IMR-90 (cell line): ENCODE results near the gene PAM. TPM values are rescaled to one million over a fixed set of nuclear protein-coding genes. Genes with fewer than 3 reads are reported as not detected.

Experiments used
- ATAC-seq: fragments of 200-7000 bp; cut with Tn5 transposase; 2 replicates; pipeline ENCODE4 v1.9.1; 2020; ENCODE audit warnings: low read depth, mild to moderate bottlenecking, moderate library complexity
- BruUV-seq: library from RNA; stranded (reverse); fragments of 400-500 nt; replicated peaks from 2 replicates; lab custom pipeline; 2021; lab: Mats Ljungman, UMichigan
- CTCF ChIA-PET: fragments of 300-600 bp; formaldehyde crosslinking; extraction: SDS; loops from one replicate; lab custom pipeline; 2021; ENCODE audit warnings: antibody characterized with exemption; lab: Yijun Ruan, JAX
- POLR2A ChIA-PET: fragments of 300-600 bp; sonication (Branson Sonifier 250); formaldehyde crosslinking; loops from one replicate; lab custom pipeline; 2022; ENCODE audit warnings: antibody characterized with exemption; ENCODE audit not compliant: unreplicated experiment; lab: Charles Lee
- DNase-seq: peaks from one replicate; pipeline ENCODE4 v3.0.0; 2013
- H2AFZ ChIP-seq: replicated peaks from 2 replicates; pipeline ENCODE3; 2013; ENCODE audit warnings: low read length, mild to moderate bottlenecking; ENCODE audit not compliant: poor library complexity
- H2AK5ac ChIP-seq: 2 replicates; pipeline ENCODE4 v1.6.1; 2013; ENCODE audit warnings: low read depth, low read length, inconsistent platforms
- H2AK9ac ChIP-seq: replicated peaks from 2 replicates; pipeline ENCODE3; 2013; ENCODE audit warnings: mild to moderate bottlenecking, low read depth, low read length, moderate library complexity; ENCODE audit not compliant: poor library complexity
- H2BK120ac ChIP-seq: 2 replicates; pipeline ENCODE4 v1.6.1; 2013; ENCODE audit warnings: low read depth, low read length, inconsistent platforms
- H2BK15ac ChIP-seq: 3 replicates; pipeline ENCODE4 v1.6.1; 2013; ENCODE audit warnings: low read depth, low read length, inconsistent platforms
- H2BK20ac ChIP-seq: 2 replicates; pipeline ENCODE4 v1.6.1; 2013; ENCODE audit warnings: low read depth, mild to moderate bottlenecking, inconsistent platforms, low read length, moderate library complexity
- H2BK5ac ChIP-seq: 2 replicates; pipeline ENCODE4 v1.6.1; 2013; ENCODE audit warnings: mild to moderate bottlenecking, low read depth, low read length, inconsistent platforms; ENCODE audit not compliant: poor library complexity, severe bottlenecking
- H3K14ac ChIP-seq: replicated peaks from 2 replicates; pipeline ENCODE4 v1.6.1; 2013; ENCODE audit warnings: low read depth, low read length, inconsistent platforms
- H3K18ac ChIP-seq: 2 replicates; pipeline ENCODE4 v1.6.1; 2013; ENCODE audit warnings: low read depth, low read length, control low read depth
- H3K23ac ChIP-seq: 2 replicates; pipeline ENCODE4 v1.6.1; 2013; ENCODE audit warnings: low read depth, low read length, inconsistent platforms
- H3K27ac ChIP-seq: 2 replicates; pipeline ENCODE4 v1.5.1; 2013; ENCODE audit warnings: mild to moderate bottlenecking, control low read depth, low read length; ENCODE audit not compliant: insufficient read depth
- H3K27me3 ChIP-seq: 2 replicates; pipeline ENCODE4 v1.6.1; 2013; ENCODE audit warnings: low read length; ENCODE audit not compliant: control insufficient read depth, insufficient read depth
- H3K36me3 ChIP-seq: 2 replicates; pipeline ENCODE4 v1.6.1; 2013; ENCODE audit warnings: low read length, mixed read lengths; ENCODE audit not compliant: control insufficient read depth, insufficient read depth
- H3K4ac ChIP-seq: 2 replicates; pipeline ENCODE4 v1.6.1; 2013; ENCODE audit warnings: low read depth, low read length, inconsistent platforms
- H3K4me1 ChIP-seq: 2 replicates; pipeline ENCODE4 v1.6.1; 2013; ENCODE audit warnings: low read length, mixed read lengths; ENCODE audit not compliant: control insufficient read depth, insufficient read depth
- H3K4me2 ChIP-seq: 2 replicates; pipeline ENCODE4 v1.6.1; 2013; ENCODE audit warnings: low read depth, mild to moderate bottlenecking, control low read depth, low read length, moderate library complexity
- H3K4me3 ChIP-seq: 2 replicates; pipeline ENCODE4 v1.5.1; 2013; ENCODE audit warnings: low read depth, mild to moderate bottlenecking, control low read depth, low read length, moderate library complexity; ENCODE audit not compliant: insufficient read depth
- H3K56ac ChIP-seq: 2 replicates; pipeline ENCODE4 v1.6.1; 2013; ENCODE audit warnings: low read length, inconsistent platforms; ENCODE audit not compliant: insufficient read depth; ENCODE audit errors: extremely low read depth
- H3K79me1 ChIP-seq, 2 experiments: 2 replicates each; pipeline ENCODE4 v1.6.1; 2013; ENCODE audit warnings: low read length in 2 of 2, inconsistent platforms in 1 of 2, low read depth in 1 of 2
- H3K9ac ChIP-seq: 2 replicates; pipeline ENCODE4 v1.6.1; 2013; ENCODE audit warnings: low read depth, low read length, control low read depth
- H3K9me1 ChIP-seq: 2 replicates; pipeline ENCODE4 v1.6.1; 2013; ENCODE audit warnings: low read length, inconsistent platforms; ENCODE audit not compliant: insufficient read depth
- H3K9me3 ChIP-seq: 2 replicates; pipeline ENCODE4 v1.6.1; 2013; ENCODE audit warnings: low read length; ENCODE audit not compliant: control insufficient read depth, insufficient read depth
- H4K20me1 ChIP-seq: 2 replicates; pipeline ENCODE4 v1.6.1; 2013; ENCODE audit warnings: low read length, inconsistent platforms; ENCODE audit not compliant: insufficient read depth
- H4K5ac ChIP-seq: 2 replicates; pipeline ENCODE4 v1.6.1; 2013; ENCODE audit warnings: mild to moderate bottlenecking, low read depth, low read length, control low read depth
- H4K8ac ChIP-seq, 2 experiments: 2 replicates each; pipeline ENCODE4 v1.6.1; 2013; ENCODE audit warnings: low read depth in 2 of 2, low read length in 2 of 2, control low read depth in 1 of 2, inconsistent platforms in 1 of 2
- H4K91ac ChIP-seq: 2 replicates; pipeline ENCODE4 v1.6.1; 2013; ENCODE audit warnings: low read depth, low read length, inconsistent platforms; ENCODE audit not compliant: insufficient read depth
- BHLHE40 ChIP-seq: fragments of 150-350 bp; IDR thresholded peaks from 2 replicates; pipeline ENCODE4 v1.6.1; 2016; ENCODE audit warnings: mild to moderate bottlenecking, low read depth, low read length
- MAFK ChIP-seq: IDR thresholded peaks from 2 replicates; pipeline ENCODE4 v1.6.1; 2012; ENCODE audit warnings: low read depth, low read length, improper control_type of control experiment
- MAZ ChIP-seq: IDR thresholded peaks from 2 replicates; pipeline ENCODE4 v1.6.1; 2012; ENCODE audit warnings: low read depth, mild to moderate bottlenecking, low read length, improper control_type of control experiment, moderate library complexity, borderline replicate concordance
- MXI1 ChIP-seq: IDR thresholded peaks from 2 replicates; pipeline ENCODE4 v1.6.1; 2012; ENCODE audit warnings: low read depth, mild to moderate bottlenecking, low read length, moderate library complexity, borderline replicate concordance
- POLR2A ChIP-seq: IDR thresholded peaks from 2 replicates; pipeline ENCODE4 v1.6.1; 2012; ENCODE audit warnings: mild to moderate bottlenecking, low read depth, low read length
- RAD21 ChIP-seq: IDR thresholded peaks from 2 replicates; pipeline ENCODE4 v1.6.1; 2012; ENCODE audit warnings: low read length, improper control_type of control experiment
- RCOR1 ChIP-seq: IDR thresholded peaks from 2 replicates; pipeline ENCODE4 v1.6.1; 2012; ENCODE audit warnings: mild to moderate bottlenecking, low read length, improper control_type of control experiment; ENCODE audit not compliant: insufficient replicate concordance
- SMC3 ChIP-seq: fragments of 150-350 bp; IDR thresholded peaks from 2 replicates; pipeline ENCODE4 v1.6.1; 2016; ENCODE audit warnings: low read depth, mild to moderate bottlenecking, antibody characterized with exemption, low read length, moderate library complexity
- USF2 ChIP-seq: fragments of 150-350 bp; IDR thresholded peaks from 2 replicates; pipeline ENCODE4 v1.6.1; 2017; ENCODE audit warnings: mild to moderate bottlenecking, antibody characterized with exemption, low read length, low read depth
- dilution Hi-C: fragments of 300-500 bp; cut with HindIII; formaldehyde crosslinking; loops from one replicate; pipeline ENCODE4 v1.14.3; 2018; ENCODE audit warnings: low sequenced_read_pairs; ENCODE audit not compliant: unreplicated experiment
- in situ Hi-C: fragments of 300-500 bp; cut with MboI; formaldehyde crosslinking; loops from 3 replicates; pipeline ENCODE4 v1.14.3; 2019; ENCODE audit warnings: low sequenced_read_pairs, inconsistent platforms, mixed read lengths
- intact Hi-C: fragments of 100-400 bp; cut with micrococcal nuclease; formaldehyde crosslinking; loops from 2 replicates; pipeline ENCODE4 v1.10.0; 2022
- polyA plus RNA-seq, 3 experiments: library from polyadenylated mRNA; depleted of rRNA; stranded (reverse); fragments of >200 nt; gene quantifications; 2 replicates each; pipeline ENCODE4 v1.2.3, GENCODE V29; 2012; ENCODE audit warnings: low replicate concordance in 1 of 3
- total RNA-seq: library from RNA; depleted of rRNA; stranded (reverse); fragments of >200 nt; gene quantifications from 2 replicates; pipeline ENCODE4 v1.2.3, GENCODE V29; 2012

PAM gene
- total and polyA plus RNA-seq, 2 of the 4 experiments (the other 2 are of a cell fraction): 115 to 179 TPM

- BruUV-seq: no TSS peak
These were observed 245.0 kb downstream of the PAM start for GRCh38 chr5:103000089-103000488.

More at GRCh38 chr5:103000089-103000488, 245.0 kb downstream of the PAM start:
- Histone ChIP-seq H4K20me1 (no peaks in the 10 kb centered on the region), H3K9me3 (no peaks in the 10 kb centered on the region), H3K14ac (no peak overlapping the region), H2BK5ac (no peak overlapping the region), H3K4ac (no peak overlapping the region), H4K8ac (no peak overlapping the region), H3K36me3 (peaks cover 4% of the 10 kb centered on the region; the same call in 1 of the 2 replicates), H3K27ac (no peak overlapping the region), H2BK120ac (no peak overlapping the region), H3K4me1 (0 out of 2 replicates have a peak, but pooled peaks cover 3% of the 10 kb centered on the region), H3K18ac (no peak overlapping the region), H2AFZ (no peak overlapping the region), H3K79me1 (no peaks in the 10 kb centered on the region; a peak in 1 of 4 replicates), H3K27me3 (no peaks in the 10 kb centered on the region), H3K9ac (no peak overlapping the region), H2BK20ac (no peak overlapping the region), H2BK15ac (no peak overlapping the region), H4K91ac (no peak overlapping the region), H3K4me3 (no peak overlapping the region), H4K5ac (no peak overlapping the region), H2AK5ac (no peak overlapping the region), H2AK9ac (no peak overlapping the region), H3K4me2 (no peak overlapping the region), H3K56ac (no peak overlapping the region), H3K23ac (no peak overlapping the region), H3K9me1 (peaks cover 2% of the 10 kb centered on the region)
- DNase-seq: no peak
- in situ Hi-C loops (no loop called here), intact Hi-C loops (no loop called here), dilution Hi-C loops (no loop called here)
- no peak for TF ChIP-seq POLR2A
- no peak for TF ChIP-seq MAFK
- no peak for TF ChIP-seq USF2
- no peak for TF ChIP-seq SMC3
- TF ChIP-seq RAD21: no peak
- no peak for TF ChIP-seq RCOR1
- TF ChIP-seq MAZ: no peak
- TF ChIP-seq MXI1: no peak
- no peak for TF ChIP-seq BHLHE40
- ATAC-seq: no peak
- ChIA-PET POLR2A (no interaction called here), CTCF (no interaction called here)
